Transverse colon (tissue), 4 donors: ENCODE measurements around the gene RBBP8NL. TPM values are rescaled to one million over a fixed set of nuclear protein-coding genes. Genes with fewer than 3 reads are reported as not detected.

ENCODE experiments used
- DNase-seq: peaks from one replicate; pipeline ENCODE4 v3.0.0-alpha.2; 2019
- H3K27ac ChIP-seq, 4 donors: fragments of 200-600 bp; sonication (generic); 2 replicates each; pipeline ENCODE4 v1.5.1; 2016 to 2018; ENCODE audit warnings: inconsistent platforms in 4 of 4
- H3K27me3 ChIP-seq: fragments of 200-600 bp; sonication (generic); 2 replicates; pipeline ENCODE4 v1.5.1; 2017; ENCODE audit warnings: inconsistent platforms
- H3K36me3 ChIP-seq, 4 donors: fragments of 200-600 bp; sonication (generic); 2 replicates each; pipeline ENCODE4 v1.5.1; 2017 to 2019; ENCODE audit warnings: inconsistent platforms in 4 of 4
- H3K4me1 ChIP-seq, 4 donors: fragments of 200-600 bp; sonication (generic); 2 replicates each; pipeline ENCODE4 v1.5.1; 2017 to 2020; ENCODE audit warnings: inconsistent platforms in 4 of 4
- H3K4me3 ChIP-seq, 4 donors: fragments of 200-600 bp; sonication (generic); 1 replicate in 1 of 4; 2 replicates in 3 of 4; pipeline versions ENCODE4 v1.5.1 to v1.6.1; 2017 to 2019; ENCODE audit warnings: inconsistent platforms in 4 of 4
- H3K9me3 ChIP-seq, 2 donors: fragments of 200-600 bp; sonication (generic); 2 replicates each; pipeline ENCODE4 v1.5.1; 2017 to 2019; ENCODE audit warnings: inconsistent platforms in 2 of 2
- CTCF ChIP-seq, 5 experiments: fragments of 200-600 bp in 3 of 5; fragments of 450-650 bp in 2 of 5; sonication (generic) in 3 of 5; IDR thresholded peaks; 1 replicate in 2 of 5; 2 replicates in 3 of 5; pipeline ENCODE4 v1.5.1; 2016 to 2017; ENCODE audit warnings: antibody characterized with exemption in 5 of 5, inconsistent platforms in 3 of 5, mild to moderate bottlenecking in 2 of 5, moderate library complexity in 1 of 5
- EP300 ChIP-seq: sonication (generic); formaldehyde crosslinking; IDR thresholded peaks from one replicate; pipeline ENCODE4 v1.6.1; 2017; ENCODE audit warnings: antibody characterized with exemption, low read depth
- POLR2A ChIP-seq: fragments of 450-650 bp; IDR thresholded peaks from one replicate; pipeline ENCODE4 v1.6.1; 2016; ENCODE audit warnings: antibody characterized with exemption, mild to moderate bottlenecking, moderate library complexity
- POLR2AphosphoS5 ChIP-seq, 3 donors: sonication (generic); formaldehyde crosslinking; IDR thresholded peaks; one replicate each; pipeline ENCODE4 v1.6.1; 2016; ENCODE audit warnings: antibody characterized with exemption in 3 of 3
- WGBS, 2 donors: methylation state at CpG; one replicate each; pipeline ENCODE4 v1.1.5; 2018; ENCODE audit warnings: low coverage in 1 of 2; 5-methylcytosine and 5-hydroxymethylcytosine counted together
- in situ Hi-C, 4 donors: fragments of 200-750 bp; cut with MboI; loops; one replicate each; pipeline versions ENCODE4 v1.15.0 to v1.15.1; 2017; ENCODE audit warnings: low sequenced_read_pairs in 3 of 4, low pct_ligation_motif_present in 1 of 4, low pct_unique_long_range_greater_than_20kb in 1 of 4
- intact Hi-C: fragments of 100-400 bp; cut with DNase I; formaldehyde crosslinking; loops from one replicate; pipeline ENCODE4 v1.15.1; 2023; ENCODE audit warnings: low total_unique reads
- total RNA-seq, 4 donors: library from RNA; depleted of rRNA; stranded (reverse); fragments of >200 nt; gene quantifications; one replicate each; pipeline ENCODE4 v1.1.0, GENCODE V29; 2016

The RBBP8NL gene
- total RNA-seq, 4 donors from 2014 or later: 0.75 to 9.4 (median 4.3) TPM

- H3K36me3 ChIP-seq: no peaks in the 10 kb centered on the region
- H3K9me3 ChIP-seq: no peaks in the 10 kb centered on the region
- H3K4me3 ChIP-seq: no peak overlapping the region
- no peak for DNase-seq
- intact Hi-C loops (loop anchor here (5.0 to 10.0 kb wide), 3 partner anchors 83 to 759 kb away; no protein-coding TSS in a partner anchor), in situ Hi-C loops (no loop called here)
- H3K27me3 ChIP-seq: no peaks in the 10 kb centered on the region
- peaks cover 23 to 57% (median 49%) of the 10 kb centered on the region in 4 donors for H3K4me1 ChIP-seq
- TF ChIP-seq EP300 (no peak), POLR2AphosphoS5 (IDR thresholded peaks at IDR 0.05) (no peak), CTCF (IDR thresholded peaks at IDR 0.05) (peak in 2 of 5 experiments; percentile 8 to 15)
- H3K27ac ChIP-seq: peak overlapping the region; percentile 71 to 92 (median 83)
- WGBS, 2 donors: 100% methylated on average over 1 to 4 of the region's 22 CpGs
These were observed 13.3 kb downstream of the RBBP8NL start for GRCh38 chr20:62413896-62414481.

- in situ Hi-C loops (no loop called here), intact Hi-C loops (loop anchor here (5.0 to 10.0 kb wide), 3 partner anchors 84 to 758 kb away; no protein-coding TSS in a partner anchor)
- no peaks in the 10 kb centered on the region for H3K36me3 ChIP-seq
- TF ChIP-seq EP300 (no peak), CTCF (IDR thresholded peaks at IDR 0.05) (no peak), POLR2AphosphoS5 (IDR thresholded peaks at IDR 0.05) (no peak), POLR2A (no peak)
- peaks cover 25 to 61% (median 52%) of the 10 kb centered on the region in 4 donors for H3K4me1 ChIP-seq
- 20 to 59% methylated on average over 1 to 8 of the region's 11 CpGs for WGBS, 2 donors
- no peaks in the 10 kb centered on the region for H3K27me3 ChIP-seq
- no peaks in the 10 kb centered on the region for H3K9me3 ChIP-seq
- peak overlapping the region; percentile 71 to 92 (median 83) for H3K27ac ChIP-seq
- DNase-seq: peak; percentile 60
- H3K4me3 ChIP-seq: no peak overlapping the region
These were observed 14.2 kb downstream of the RBBP8NL start for GRCh38 chr20:62413025-62413570.

- peaks cover 31 to 68% (median 59%) of the 10 kb centered on the region in 4 donors for H3K4me1 ChIP-seq
These were observed 14.9 kb downstream of the RBBP8NL start for GRCh38 chr20:62412194-62413024.

More at GRCh38 chr20:62412194-62413024, 14.9 kb downstream of the RBBP8NL start:
- H3K27me3 ChIP-seq: no peaks in the 10 kb centered on the region
- TF ChIP-seq CTCF (IDR thresholded peaks at IDR 0.05) (peak in 1 of 5 experiments; percentile 20), EP300 (no peak), POLR2AphosphoS5 (IDR thresholded peaks at IDR 0.05) (peak; percentile 74 to 79 (median 74)), POLR2A (peak; percentile 72)
- peak overlapping the region; percentile 71 to 92 (median 83) for H3K27ac ChIP-seq
- no peaks in the 10 kb centered on the region for H3K9me3 ChIP-seq
- H3K4me3 ChIP-seq: peak overlapping the region in 2 of 4 donors; percentile 17 to 19
- peak; percentile 88 for DNase-seq
- intact Hi-C loops (loop anchor here (5.0 to 10.0 kb wide), 3 partner anchors 85 to 758 kb away; no protein-coding TSS in a partner anchor), in situ Hi-C loops (no loop called here)
- WGBS, 2 donors: 58% methylated on average over 14 of the region's 22 CpGs; no CpG with 5 or more reads in 1 of the 2 donors
- no peaks in the 10 kb centered on the region for H3K36me3 ChIP-seq
